22Rv1 (cell line): ENCODE measurements around the gene MEIOB.
"Not testable (repeated sequence)": the region's sequence is repeated elsewhere in the genome, so short reads cannot be mapped to it uniquely, and the experiment has no call there.

Source experiments
- ZFX ChIP-seq: fragments of 450-650 bp; IDR thresholded peaks from 2 replicates; pipeline ENCODE4 v1.6.1; 2017; ENCODE audit warnings: antibody characterized with exemption, borderline replicate concordance
- TF ChIP-seq, protein P1 (sequence below): fragments of 450-650 bp; IDR thresholded peaks from 2 replicates; pipeline ENCODE4 v1.5.1; 2017; ENCODE audit warnings: mild to moderate bottlenecking

DNA sequence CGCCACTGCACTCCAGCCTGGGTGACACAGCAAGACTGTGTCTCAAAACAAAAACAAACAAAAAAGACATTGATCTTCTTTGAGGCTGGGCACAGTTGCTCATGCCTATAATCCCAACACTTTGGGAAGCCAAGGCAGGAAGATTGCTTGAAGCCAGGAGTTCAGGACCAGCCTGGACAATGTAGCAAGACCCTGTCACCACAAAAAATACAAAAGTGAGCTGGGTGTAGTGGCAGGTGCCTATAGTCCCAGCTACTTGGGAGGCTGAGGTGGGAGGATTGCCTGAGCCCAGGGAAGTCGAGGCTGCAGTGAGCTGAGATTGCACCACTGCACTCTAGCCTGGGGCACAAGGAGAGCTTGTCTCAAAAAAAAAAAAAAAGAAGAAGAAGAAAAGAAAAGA lies 25.7 kb upstream of the MEIOB start:
- TF ChIP-seq, protein P1, sequence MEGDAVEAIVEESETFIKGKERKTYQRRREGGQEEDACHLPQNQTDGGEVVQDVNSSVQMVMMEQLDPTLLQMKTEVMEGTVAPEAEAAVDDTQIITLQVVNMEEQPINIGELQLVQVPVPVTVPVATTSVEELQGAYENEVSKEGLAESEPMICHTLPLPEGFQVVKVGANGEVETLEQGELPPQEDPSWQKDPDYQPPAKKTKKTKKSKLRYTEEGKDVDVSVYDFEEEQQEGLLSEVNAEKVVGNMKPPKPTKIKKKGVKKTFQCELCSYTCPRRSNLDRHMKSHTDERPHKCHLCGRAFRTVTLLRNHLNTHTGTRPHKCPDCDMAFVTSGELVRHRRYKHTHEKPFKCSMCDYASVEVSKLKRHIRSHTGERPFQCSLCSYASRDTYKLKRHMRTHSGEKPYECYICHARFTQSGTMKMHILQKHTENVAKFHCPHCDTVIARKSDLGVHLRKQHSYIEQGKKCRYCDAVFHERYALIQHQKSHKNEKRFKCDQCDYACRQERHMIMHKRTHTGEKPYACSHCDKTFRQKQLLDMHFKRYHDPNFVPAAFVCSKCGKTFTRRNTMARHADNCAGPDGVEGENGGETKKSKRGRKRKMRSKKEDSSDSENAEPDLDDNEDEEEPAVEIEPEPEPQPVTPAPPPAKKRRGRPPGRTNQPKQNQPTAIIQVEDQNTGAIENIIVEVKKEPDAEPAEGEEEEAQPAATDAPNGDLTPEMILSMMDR = not testable (repeated sequence)
- TF ChIP-seq ZFX = not testable (repeated sequence)
